Measurements from ENCODE around the gene BICD1. TPM values are rescaled to one million over a fixed set of nuclear protein-coding genes. Genes with fewer than 3 reads are reported as not detected.

BICD1 gene
- total and polyA plus RNA-seq, 4 experiments from 2014 or later = 3.7 to 20.3 (median 12.4) TPM

- CTCF ChIA-PET (ENCODE audit: partially characterized antibody) = interaction anchor here (1.2 to 1.4 kb wide), 2 partner anchors 17 to 20 kb away, joined by 3 to 5 read pairs; no protein-coding TSS in a partner anchor
- intact Hi-C loops (cut with micrococcal nuclease) = no loop called here
- H3K27ac Mint-ChIP-seq = no peak overlapping the region
- no peak for DNase-seq
- no peaks in the 10 kb centered on the region for H3K9me3 ChIP-seq (ENCODE audit: control insufficient read depth in 1 of 2, low read length in 2 of 2)
- no peaks in the 10 kb centered on the region for H3K27me3 Mint-ChIP-seq
- H3K4me3 ChIP-seq (ENCODE audit: low read length in 2 of 2) = no peak overlapping the region
- H3K4me1 ChIP-seq (ENCODE audit: insufficient read depth, low read length) = no peaks in the 10 kb centered on the region
- no peak overlapping the region for H3K27ac ChIP-seq (ENCODE audit: low read depth, low read length)
- POLR2A ChIA-PET (ENCODE audit: partially characterized antibody) = no interaction called here
- H3K9me3 Mint-ChIP-seq = no peaks in the 10 kb centered on the region
- no peaks in the 10 kb centered on the region for H3K27me3 ChIP-seq (ENCODE audit: insufficient read depth, low read length)
- H3K4me3 Mint-ChIP-seq = no peak overlapping the region
- no peaks in the 10 kb centered on the region for H3K36me3 ChIP-seq (ENCODE audit: insufficient read depth, low read length)
- H3K36me3 Mint-ChIP-seq = peaks cover 11 to 19% of the 10 kb centered on the region in 2 donors
- peaks cover 0 to 2% (median 0%) of the 10 kb centered on the region in 4 donors for H3K4me1 Mint-ChIP-seq
Measured at GRCh38 chr12:32332446-32332845, 225.8 kb downstream of the BICD1 start.

DNA sequence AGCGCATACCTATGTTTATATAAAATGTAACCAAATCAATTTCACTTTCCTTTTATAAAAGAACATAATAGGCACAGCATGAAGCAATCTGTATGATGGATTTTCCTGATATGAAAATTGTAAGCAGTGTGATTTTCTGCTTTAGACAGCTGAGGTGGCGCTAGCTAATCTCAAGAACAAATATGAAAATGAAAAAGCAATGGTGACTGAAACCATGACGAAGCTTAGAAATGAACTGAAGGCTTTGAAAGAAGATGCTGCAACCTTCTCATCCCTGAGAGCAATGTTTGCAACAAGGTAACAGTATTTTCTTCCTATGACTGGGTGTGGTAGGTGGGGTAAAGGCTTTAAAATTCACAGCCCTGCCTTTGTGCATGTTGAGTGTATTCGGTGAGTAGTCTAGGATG is 227.7 kb downstream of the BICD1 start:
- POLR2A ChIA-PET (ENCODE audit: partially characterized antibody) = no interaction called here
- intact Hi-C loops (cut with micrococcal nuclease) = no loop called here
- no peak overlapping the region for H3K27ac Mint-ChIP-seq

GRCh38 chr12:32336261-32336660 is 229.6 kb downstream of the BICD1 start:
- Histone ChIP-seq H3K27me3 (ENCODE audit: insufficient read depth, low read length) (no peaks in the 10 kb centered on the region), H3K27ac (ENCODE audit: low read depth, low read length) (no peak overlapping the region), H3K9me3 (ENCODE audit: control insufficient read depth in 1 of 2, low read length in 2 of 2) (no peaks in the 10 kb centered on the region), H3K4me3 (ENCODE audit: low read length in 2 of 2) (no peak overlapping the region), H3K4me1 (ENCODE audit: insufficient read depth, low read length) (no peaks in the 10 kb centered on the region), H3K36me3 (ENCODE audit: insufficient read depth, low read length) (no peaks in the 10 kb centered on the region)
- intact Hi-C loops (cut with micrococcal nuclease) = no loop called here
- peaks cover 0 to 2% (median 0%) of the 10 kb centered on the region in 4 donors for H3K4me1 Mint-ChIP-seq
- H3K4me3 Mint-ChIP-seq = no peak overlapping the region
- POLR2A ChIA-PET (ENCODE audit: partially characterized antibody) = no interaction called here
- DNase-seq = no peak
- H3K9me3 Mint-ChIP-seq = no peaks in the 10 kb centered on the region
- H3K36me3 Mint-ChIP-seq = peaks cover 15 to 20% of the 10 kb centered on the region in 2 donors
- no peaks in the 10 kb centered on the region for H3K27me3 Mint-ChIP-seq
- H3K27ac Mint-ChIP-seq = no peak overlapping the region
- CTCF ChIA-PET (ENCODE audit: partially characterized antibody) = no interaction called here

More for the DNA sequence above, 227.7 kb downstream of the BICD1 start:
- Mint-ChIP-seq H3K4me3 (no peak overlapping the region), H3K36me3 (peaks cover 11 to 17% of the 10 kb centered on the region in 2 donors), H3K27me3 (no peaks in the 10 kb centered on the region), H3K9me3 (no peaks in the 10 kb centered on the region), H3K4me1 (peaks cover 0 to 2% (median 0%) of the 10 kb centered on the region in 4 donors)
- no peak overlapping the region for H3K27ac ChIP-seq (ENCODE audit: low read depth, low read length)
- H3K4me1 ChIP-seq (ENCODE audit: insufficient read depth, low read length) = no peaks in the 10 kb centered on the region
- H3K27me3 ChIP-seq (ENCODE audit: insufficient read depth, low read length) = no peaks in the 10 kb centered on the region
- H3K4me3 ChIP-seq (ENCODE audit: low read length in 2 of 2) = no peak overlapping the region
- CTCF ChIA-PET (ENCODE audit: partially characterized antibody) = no interaction called here
- H3K36me3 ChIP-seq (ENCODE audit: insufficient read depth, low read length) = no peaks in the 10 kb centered on the region
- no peaks in the 10 kb centered on the region for H3K9me3 ChIP-seq (ENCODE audit: control insufficient read depth in 1 of 2, low read length in 2 of 2)
- DNase-seq = no peak

GRCh38 chr12:32343496-32343895 is 236.8 kb downstream of the BICD1 start:
- no peaks in the 10 kb centered on the region for H3K4me1 Mint-ChIP-seq
- Histone ChIP-seq H3K36me3 (ENCODE audit: insufficient read depth, low read length) (no peaks in the 10 kb centered on the region), H3K27me3 (ENCODE audit: insufficient read depth, low read length) (no peaks in the 10 kb centered on the region), H3K4me3 (ENCODE audit: low read length in 2 of 2) (no peak overlapping the region), H3K9me3 (ENCODE audit: control insufficient read depth in 1 of 2, low read length in 2 of 2) (no peaks in the 10 kb centered on the region), H3K27ac (ENCODE audit: low read depth, low read length) (no peak overlapping the region), H3K4me1 (ENCODE audit: insufficient read depth, low read length) (no peaks in the 10 kb centered on the region)
- ChIA-PET POLR2A (ENCODE audit: partially characterized antibody) (no interaction called here), CTCF (ENCODE audit: partially characterized antibody) (no interaction called here)
- no peaks in the 10 kb centered on the region for H3K27me3 Mint-ChIP-seq
- no peaks in the 10 kb centered on the region for H3K9me3 Mint-ChIP-seq
- H3K36me3 Mint-ChIP-seq = peaks cover 11 to 12% of the 10 kb centered on the region in 2 donors
- intact Hi-C loops (cut with micrococcal nuclease) = no loop called here
- DNase-seq = no peak
- no peak overlapping the region for H3K27ac Mint-ChIP-seq
- H3K4me3 Mint-ChIP-seq = no peak overlapping the region

- H3K4me1 ChIP-seq (ENCODE audit: insufficient read depth, low read length) = no peaks in the 10 kb centered on the region
- CTCF ChIA-PET (ENCODE audit: partially characterized antibody) = no interaction called here
- Mint-ChIP-seq H3K27ac (no peak overlapping the region), H3K9me3 (no peaks in the 10 kb centered on the region), H3K36me3 (peaks cover 6 to 12% of the 10 kb centered on the region in 2 donors), H3K4me1 (no peaks in the 10 kb centered on the region), H3K27me3 (no peaks in the 10 kb centered on the region), H3K4me3 (no peak overlapping the region)
- no peak for DNase-seq
- no peak overlapping the region for H3K27ac ChIP-seq (ENCODE audit: low read depth, low read length)
- POLR2A ChIA-PET (ENCODE audit: partially characterized antibody) = no interaction called here
- H3K4me3 ChIP-seq (ENCODE audit: low read length in 2 of 2) = no peak overlapping the region
- H3K36me3 ChIP-seq (ENCODE audit: insufficient read depth, low read length) = no peaks in the 10 kb centered on the region
- intact Hi-C loops (cut with micrococcal nuclease) = no loop called here
- no peaks in the 10 kb centered on the region for H3K9me3 ChIP-seq (ENCODE audit: control insufficient read depth in 1 of 2, low read length in 2 of 2)
- no peaks in the 10 kb centered on the region for H3K27me3 ChIP-seq (ENCODE audit: insufficient read depth, low read length)
Measured at GRCh38 chr12:32344047-32344446, 237.4 kb downstream of the BICD1 start.

- H3K4me3 ChIP-seq (ENCODE audit: low read length in 2 of 2) = no peak overlapping the region
- H3K36me3 Mint-ChIP-seq = peaks cover 1 to 11% of the 10 kb centered on the region in 2 donors
- H3K27ac Mint-ChIP-seq = no peak overlapping the region
- no peaks in the 10 kb centered on the region for H3K4me1 ChIP-seq (ENCODE audit: insufficient read depth, low read length)
- no peak overlapping the region for H3K27ac ChIP-seq (ENCODE audit: low read depth, low read length)
- H3K27me3 Mint-ChIP-seq = no peaks in the 10 kb centered on the region
- no peaks in the 10 kb centered on the region for H3K4me1 Mint-ChIP-seq
- H3K27me3 ChIP-seq (ENCODE audit: insufficient read depth, low read length) = no peaks in the 10 kb centered on the region
- no peak overlapping the region for H3K4me3 Mint-ChIP-seq
- POLR2A ChIA-PET (ENCODE audit: partially characterized antibody) = no interaction called here
- CTCF ChIA-PET (ENCODE audit: partially characterized antibody) = no interaction called here
- H3K9me3 ChIP-seq (ENCODE audit: control insufficient read depth in 1 of 2, low read length in 2 of 2) = no peaks in the 10 kb centered on the region
- no peaks in the 10 kb centered on the region for H3K36me3 ChIP-seq (ENCODE audit: insufficient read depth, low read length)
- intact Hi-C loops (cut with micrococcal nuclease) = no loop called here
- H3K9me3 Mint-ChIP-seq = no peaks in the 10 kb centered on the region
- no peak for DNase-seq
Measured at GRCh38 chr12:32353540-32353939, 246.9 kb downstream of the BICD1 start.

GRCh38 chr12:32357601-32358249 is 251.1 kb downstream of the BICD1 start:
- intact Hi-C loops (cut with micrococcal nuclease) = no loop called here
- Histone ChIP-seq H3K27ac (ENCODE audit: low read depth, low read length) (no peak overlapping the region), H3K9me3 (ENCODE audit: control insufficient read depth in 1 of 2, low read length in 2 of 2) (no peaks in the 10 kb centered on the region), H3K36me3 (ENCODE audit: insufficient read depth, low read length) (no peaks in the 10 kb centered on the region), H3K4me3 (ENCODE audit: low read length in 2 of 2) (no peak overlapping the region), H3K27me3 (ENCODE audit: insufficient read depth, low read length) (no peaks in the 10 kb centered on the region), H3K4me1 (ENCODE audit: insufficient read depth, low read length) (no peaks in the 10 kb centered on the region)
- Mint-ChIP-seq H3K4me1 (no peaks in the 10 kb centered on the region), H3K9me3 (no peaks in the 10 kb centered on the region), H3K27me3 (no peaks in the 10 kb centered on the region), H3K27ac (no peak overlapping the region), H3K36me3 (peaks cover 1 to 6% of the 10 kb centered on the region in 2 donors), H3K4me3 (no peak overlapping the region)
- ChIA-PET POLR2A (ENCODE audit: partially characterized antibody) (no interaction called here), CTCF (ENCODE audit: partially characterized antibody) (no interaction called here)
- DNase-seq = no peak

- Mint-ChIP-seq H3K27ac (no peak overlapping the region), H3K4me1 (no peaks in the 10 kb centered on the region), H3K9me3 (no peaks in the 10 kb centered on the region), H3K36me3 (peaks cover 1 to 2% of the 10 kb centered on the region in 2 donors), H3K27me3 (no peaks in the 10 kb centered on the region), H3K4me3 (no peak overlapping the region)
- Histone ChIP-seq H3K4me3 (ENCODE audit: low read length in 2 of 2) (no peak overlapping the region), H3K27ac (ENCODE audit: low read depth, low read length) (no peak overlapping the region), H3K4me1 (ENCODE audit: insufficient read depth, low read length) (no peaks in the 10 kb centered on the region), H3K9me3 (ENCODE audit: control insufficient read depth in 1 of 2, low read length in 2 of 2) (no peaks in the 10 kb centered on the region), H3K27me3 (ENCODE audit: insufficient read depth, low read length) (no peaks in the 10 kb centered on the region), H3K36me3 (ENCODE audit: insufficient read depth, low read length) (no peaks in the 10 kb centered on the region)
- DNase-seq = no peak
- ChIA-PET POLR2A (ENCODE audit: partially characterized antibody) (no interaction called here), CTCF (ENCODE audit: partially characterized antibody) (no interaction called here)
- intact Hi-C loops (cut with micrococcal nuclease) = no loop called here
Measured at GRCh38 chr12:32360956-32361355, 254.3 kb downstream of the BICD1 start.
